ENCODE measurements around the gene COPZ1. TPM values are rescaled to one million over a fixed set of nuclear protein-coding genes. Genes with fewer than 3 reads are reported as not detected.

The COPZ1 gene
- total and polyA plus RNA-seq, 4 donors = 98.8 to 163 (median 136) TPM

- TF ChIP-seq CTCF (IDR thresholded peaks at IDR 0.05; ENCODE audit: control extremely low read depth, extremely low read depth) = no peak
- Histone ChIP-seq H3K27me3 (ENCODE audit: control insufficient read depth in 3 of 3, insufficient read depth in 3 of 3, low read length in 2 of 3) (no peaks in the 10 kb centered on the region), H3K9ac (ENCODE audit: insufficient read depth in 1 of 2, low read length in 2 of 2) (no peak overlapping the region), H3K27ac (ENCODE audit: low read depth in 1 of 2, low read length in 1 of 2) (no peak overlapping the region), H3K36me3 (ENCODE audit: control insufficient read depth in 4 of 4, insufficient read depth in 4 of 4, low read length in 4 of 4) (peaks cover 0 to 5% (median 2%) of the 10 kb centered on the region in 4 donors), H3K4me1 (ENCODE audit: control insufficient read depth in 5 of 5, insufficient read depth in 5 of 5, low read length in 5 of 5) (peaks cover 4 to 46% (median 22%) of the 10 kb centered on the region in 5 donors), H3K4me3 (no peak overlapping the region), H3K9me3 (ENCODE audit: control insufficient read depth in 4 of 4, insufficient read depth in 3 of 4, low read length in 3 of 4) (no peaks in the 10 kb centered on the region)
- 76 to 78% methylated on average over 4 of the region's 4 CpGs for WGBS, 2 donors
- DNase-seq (peak in 1 of 3 donors; percentile 33), ATAC-seq (ENCODE audit: insufficient read depth, low FRiP score) (no peak)
Measured at GRCh38 chr12:54356951-54357356, 32.0 kb downstream of the COPZ1 start.

- DNase-seq (no peak), ATAC-seq (ENCODE audit: insufficient read depth, low FRiP score) (no peak)
- H3K27ac ChIP-seq (ENCODE audit: low read depth in 1 of 2, low read length in 1 of 2) = peak overlapping the region in 1 of 2 donors; percentile 7
- H3K36me3 ChIP-seq (ENCODE audit: control insufficient read depth in 4 of 4, insufficient read depth in 4 of 4, low read length in 4 of 4) = peaks cover 0 to 5% (median 2%) of the 10 kb centered on the region in 4 donors
- H3K4me1 ChIP-seq (ENCODE audit: control insufficient read depth in 5 of 5, insufficient read depth in 5 of 5, low read length in 5 of 5) = peaks cover 4 to 39% (median 19%) of the 10 kb centered on the region in 5 donors
- H3K9me3 ChIP-seq (ENCODE audit: control insufficient read depth in 4 of 4, insufficient read depth in 3 of 4, low read length in 3 of 4) = no peaks in the 10 kb centered on the region
- no peak overlapping the region for H3K4me3 ChIP-seq
- TF ChIP-seq CTCF (IDR thresholded peaks at IDR 0.05; ENCODE audit: control extremely low read depth, extremely low read depth) = no peak
- H3K9ac ChIP-seq (ENCODE audit: insufficient read depth in 1 of 2, low read length in 2 of 2) = peak overlapping the region in 1 of 2 donors; percentile 50
- WGBS, 2 donors = 45 to 59% methylated on average over 2 of the region's 2 CpGs
- H3K27me3 ChIP-seq (ENCODE audit: control insufficient read depth in 3 of 3, insufficient read depth in 3 of 3, low read length in 2 of 3) = no peaks in the 10 kb centered on the region
Measured at GRCh38 chr12:54357506-54358190, 32.7 kb downstream of the COPZ1 start.

GRCh38 chr12:54358191-54358944, 33.4 kb downstream of the COPZ1 start:
- H3K27ac ChIP-seq (ENCODE audit: low read depth in 1 of 2, low read length in 1 of 2) = peak overlapping the region; percentile 28 to 80
- H3K9ac ChIP-seq (ENCODE audit: insufficient read depth in 1 of 2, low read length in 2 of 2) = peak overlapping the region; percentile 51 to 95
- no peak for TF ChIP-seq CTCF (IDR thresholded peaks at IDR 0.05; ENCODE audit: control extremely low read depth, extremely low read depth)
- H3K4me3 ChIP-seq = peak overlapping the region; percentile 29
- no peaks in the 10 kb centered on the region for H3K27me3 ChIP-seq (ENCODE audit: control insufficient read depth in 3 of 3, insufficient read depth in 3 of 3, low read length in 2 of 3)
- ATAC-seq (ENCODE audit: insufficient read depth, low FRiP score) = no peak
- no peaks in the 10 kb centered on the region for H3K9me3 ChIP-seq (ENCODE audit: control insufficient read depth in 4 of 4, insufficient read depth in 3 of 4, low read length in 3 of 4)
- peak in 2 of 3 donors; percentile 30 to 62 for DNase-seq
- 7 to 11% methylated on average over 13 to 15 of the region's 15 CpGs for WGBS, 2 donors
- H3K4me1 ChIP-seq (ENCODE audit: control insufficient read depth in 5 of 5, insufficient read depth in 5 of 5, low read length in 5 of 5) = peaks cover 1 to 37% (median 14%) of the 10 kb centered on the region in 5 donors
- peaks cover 0 to 5% (median 2%) of the 10 kb centered on the region in 4 donors for H3K36me3 ChIP-seq (ENCODE audit: control insufficient read depth in 4 of 4, insufficient read depth in 4 of 4, low read length in 4 of 4)
